HG03521 (cell line): ENCODE measurements around the gene GTPBP10.
"Not testable (repeated sequence)": the region's sequence is repeated elsewhere in the genome, so short reads cannot be mapped to it uniquely, and the experiment has no call there.

Source experiments
- ATAC-seq: cut with Tn5 transposase; IDR thresholded peaks from one replicate; pipeline ENCODE4 v1.9.1; 2021; ENCODE audit warnings: mild to moderate bottlenecking, moderate library complexity; ENCODE audit not compliant: unreplicated experiment

The GTPBP10 gene, protein sequence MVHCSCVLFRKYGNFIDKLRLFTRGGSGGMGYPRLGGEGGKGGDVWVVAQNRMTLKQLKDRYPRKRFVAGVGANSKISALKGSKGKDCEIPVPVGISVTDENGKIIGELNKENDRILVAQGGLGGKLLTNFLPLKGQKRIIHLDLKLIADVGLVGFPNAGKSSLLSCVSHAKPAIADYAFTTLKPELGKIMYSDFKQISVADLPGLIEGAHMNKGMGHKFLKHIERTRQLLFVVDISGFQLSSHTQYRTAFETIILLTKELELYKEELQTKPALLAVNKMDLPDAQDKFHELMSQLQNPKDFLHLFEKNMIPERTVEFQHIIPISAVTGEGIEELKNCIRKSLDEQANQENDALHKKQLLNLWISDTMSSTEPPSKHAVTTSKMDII

DNA sequence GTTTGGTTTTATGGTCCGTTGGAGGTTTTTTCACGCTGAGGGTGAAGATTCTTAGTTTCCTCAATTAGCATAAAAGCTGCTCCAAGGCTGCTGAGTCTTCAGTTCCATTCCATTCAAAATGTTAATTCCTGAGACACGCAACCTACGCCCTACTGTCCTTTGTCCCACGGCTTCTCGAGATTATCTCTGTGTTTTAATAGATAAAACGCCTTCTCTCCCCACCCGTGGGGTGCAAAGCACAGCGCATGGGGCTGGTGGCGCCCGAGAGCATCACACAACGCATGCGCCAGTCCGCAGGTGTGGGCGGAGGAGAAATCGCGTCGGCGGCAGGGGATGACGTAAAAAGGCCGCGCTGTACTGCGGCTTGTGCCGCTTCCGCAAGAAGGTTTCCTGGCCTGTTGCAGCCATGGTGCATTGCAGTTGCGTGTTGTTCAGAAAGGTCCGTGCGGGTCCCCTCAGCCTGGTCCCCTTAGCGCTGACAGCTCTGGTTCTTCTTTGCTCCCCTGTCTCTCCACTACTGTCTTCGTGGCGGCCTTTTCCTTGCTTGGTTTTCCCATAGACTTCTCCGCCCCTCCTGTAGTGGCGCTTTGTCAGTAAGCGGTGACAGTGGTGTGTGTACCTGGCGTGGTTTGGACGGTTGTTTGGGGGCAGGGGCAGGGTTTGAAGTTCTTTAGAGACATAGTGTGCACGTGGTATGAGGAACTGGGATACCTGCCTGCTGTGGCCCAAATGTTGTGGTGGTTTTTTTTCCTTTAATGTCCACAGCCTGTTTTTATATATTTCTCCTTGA, at the start of gene GTPBP10:
TSS of gene GTPBP10 (plus strand) at position 381 of the 790 bp plus-strand sequence. CDS start at position 407, 26 bp downstream.
- peak; percentile 92 for ATAC-seq

DNA sequence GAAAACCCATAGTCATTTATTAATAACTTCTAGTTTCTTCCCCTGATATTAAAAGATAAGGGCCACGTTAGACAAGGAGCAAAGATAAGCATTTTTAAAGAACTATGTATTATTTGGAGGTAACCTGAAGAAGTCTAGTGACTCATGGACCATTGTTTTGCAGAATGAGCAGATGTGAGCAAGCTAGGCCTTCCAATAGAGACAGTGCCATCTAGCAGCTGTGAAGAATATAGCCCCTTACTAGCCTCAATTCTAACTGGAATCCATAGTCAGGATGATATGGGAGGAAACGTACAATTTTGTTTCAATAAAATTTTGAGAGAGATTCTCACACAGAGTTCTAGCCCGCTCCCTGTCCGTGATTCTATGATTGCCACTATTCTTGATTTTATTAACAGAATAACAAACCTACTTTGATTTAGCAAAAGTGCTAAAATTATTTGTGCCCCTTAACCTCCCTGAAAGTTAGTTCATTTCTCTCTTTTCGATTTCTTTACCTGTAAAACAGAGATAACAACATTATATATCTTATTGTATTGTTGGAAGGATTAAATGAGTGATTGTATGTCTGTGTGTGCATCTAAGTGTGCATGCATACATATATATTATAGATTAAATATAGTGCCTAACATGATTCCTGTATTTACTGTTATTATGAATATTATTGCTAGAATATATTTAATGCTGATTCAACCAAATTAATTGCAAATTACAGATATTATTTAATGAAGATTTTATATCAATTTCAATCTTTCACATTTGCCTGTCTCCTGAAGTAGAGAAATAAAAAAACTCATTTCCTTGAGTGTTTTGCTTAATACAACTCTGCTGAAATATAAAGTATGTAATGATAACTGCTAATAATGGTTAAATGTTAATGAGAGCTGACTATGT, 48.1 kb upstream of the GTPBP10 start:
- peak; percentile 80 for ATAC-seq

DNA sequence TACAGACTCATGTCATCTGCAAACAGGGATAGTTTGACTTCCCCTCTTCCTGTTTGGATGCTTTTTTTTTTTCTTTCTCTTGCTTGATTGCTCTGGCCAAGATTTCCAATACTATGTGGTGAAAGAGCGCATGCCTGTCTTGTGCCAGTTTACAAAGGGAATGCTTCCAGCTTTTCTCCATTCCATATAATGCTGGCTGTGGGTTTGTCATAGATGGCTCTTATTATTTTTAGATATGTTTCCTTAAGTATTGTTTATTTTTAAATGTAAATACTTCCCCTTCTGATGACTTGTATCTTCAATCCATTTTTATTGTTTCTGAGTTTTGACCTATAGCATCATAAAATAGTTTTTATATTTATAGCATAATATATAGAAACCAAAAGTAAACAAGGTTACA, 43.3 kb upstream of the GTPBP10 start:
- no peak for ATAC-seq

DNA sequence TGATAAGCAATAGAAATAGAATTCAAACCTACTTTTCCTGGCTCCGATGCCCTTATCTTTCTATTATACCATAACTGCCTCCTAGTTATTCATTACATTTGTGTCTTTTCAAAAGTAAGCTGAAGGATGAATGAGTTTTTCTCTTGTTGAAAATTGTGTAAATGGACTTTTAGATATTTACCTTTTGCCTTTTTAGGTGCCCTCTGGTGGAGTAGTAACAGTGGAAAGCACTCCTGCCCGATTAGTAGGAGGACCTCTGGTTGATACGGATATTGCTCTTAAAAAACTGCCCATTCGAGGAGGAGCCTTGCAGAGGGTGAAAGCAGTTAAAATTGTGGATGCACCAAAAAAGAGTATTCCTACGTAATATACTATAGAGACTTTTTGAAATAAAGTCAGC, 36.6 kb upstream of the GTPBP10 start:
- ATAC-seq = no peak

DNA sequence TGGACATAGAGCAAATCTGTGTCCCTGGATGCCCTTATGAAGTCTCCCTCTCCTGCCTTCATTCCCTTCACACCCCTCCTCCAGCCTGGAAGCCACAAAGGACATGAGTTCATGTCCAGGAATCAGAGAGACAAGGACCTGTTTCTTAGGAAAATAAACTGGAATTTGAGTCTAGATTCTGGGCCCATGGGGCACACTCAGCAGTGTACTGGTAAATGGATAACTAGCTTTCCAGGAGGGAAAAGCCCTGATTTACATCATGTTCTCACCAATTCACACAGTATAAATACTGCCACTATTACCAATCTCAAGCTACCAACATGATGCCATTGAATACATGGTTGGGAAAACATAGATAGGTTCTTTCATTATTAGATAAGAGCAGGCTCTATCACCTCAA, 35.3 kb upstream of the GTPBP10 start:
- no peak for ATAC-seq

DNA sequence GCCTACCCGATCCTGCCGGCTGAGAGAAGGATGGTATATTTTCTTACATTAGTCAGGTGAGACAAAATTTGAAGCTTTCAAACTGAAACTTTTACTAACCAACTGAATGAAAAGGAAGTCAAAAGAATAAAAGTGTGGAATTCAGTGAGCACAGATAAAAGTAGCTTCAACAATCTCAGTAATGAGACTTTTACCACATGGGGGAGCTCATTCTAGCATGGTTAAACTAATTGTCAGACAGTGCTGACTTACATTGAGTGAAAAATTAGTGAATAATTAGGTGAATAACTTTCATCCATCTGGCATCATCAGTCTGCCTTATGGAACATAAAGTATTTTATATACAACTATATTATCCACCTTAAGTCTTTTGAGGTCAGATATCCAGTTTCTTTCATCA, 33.8 kb upstream of the GTPBP10 start:
- ATAC-seq = no peak

DNA sequence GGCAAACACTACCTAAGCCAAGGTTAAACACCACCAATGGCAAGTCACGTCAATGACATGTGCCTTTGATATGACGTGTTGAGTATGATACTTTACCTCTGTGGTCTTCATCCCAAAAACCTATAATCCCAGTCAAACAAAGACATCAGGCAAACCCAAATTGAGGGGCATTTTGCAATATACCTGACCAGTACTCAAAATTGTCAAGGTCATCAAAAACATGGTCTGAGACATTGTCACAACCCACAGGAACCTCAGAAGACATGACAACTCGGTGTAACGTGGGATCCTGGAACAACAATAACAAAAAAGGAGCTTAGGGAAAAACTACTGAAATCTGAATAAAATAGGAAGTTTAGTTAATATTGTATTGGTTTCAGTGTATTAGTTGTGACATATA, 32.6 kb upstream of the GTPBP10 start:
- no peak for ATAC-seq

DNA sequence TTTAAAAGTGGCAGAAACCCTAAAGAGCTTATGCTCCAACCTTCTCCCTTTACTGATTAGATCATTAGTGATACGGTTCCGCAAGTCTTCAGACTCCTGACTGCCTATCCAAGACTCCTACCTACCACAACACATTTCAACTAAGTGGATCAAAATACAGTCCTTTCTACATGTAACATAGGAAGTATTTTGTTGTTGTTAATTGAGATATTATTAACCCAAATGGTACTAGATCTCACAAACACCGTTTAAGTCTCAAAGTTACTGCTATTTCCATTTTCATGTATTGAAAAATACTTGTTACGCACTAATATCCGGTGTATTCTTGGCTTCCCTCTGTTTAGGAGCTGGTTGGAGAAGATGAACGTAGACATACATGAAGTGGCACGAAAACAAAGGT, 26.5 kb upstream of the GTPBP10 start:
- ATAC-seq = no peak

DNA sequence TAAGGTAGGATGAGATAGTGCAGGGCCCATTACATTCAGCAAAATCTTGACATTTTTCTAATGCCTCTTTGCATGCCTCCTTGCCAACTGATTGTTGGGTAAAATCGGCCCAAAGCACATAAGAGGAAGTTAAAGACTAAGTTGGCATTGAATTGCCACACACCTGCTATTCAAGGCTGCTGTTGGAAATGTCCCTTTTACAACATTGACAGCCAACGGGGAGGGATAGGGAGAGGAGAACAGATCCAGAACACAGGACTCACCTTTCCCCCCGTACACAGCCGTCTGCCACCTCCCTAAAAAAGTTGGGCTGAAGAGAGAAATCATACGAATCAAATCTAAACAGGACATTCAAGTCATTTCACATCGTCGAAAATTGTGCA, 26.1 kb upstream of the GTPBP10 start:
- ATAC-seq = no peak

DNA sequence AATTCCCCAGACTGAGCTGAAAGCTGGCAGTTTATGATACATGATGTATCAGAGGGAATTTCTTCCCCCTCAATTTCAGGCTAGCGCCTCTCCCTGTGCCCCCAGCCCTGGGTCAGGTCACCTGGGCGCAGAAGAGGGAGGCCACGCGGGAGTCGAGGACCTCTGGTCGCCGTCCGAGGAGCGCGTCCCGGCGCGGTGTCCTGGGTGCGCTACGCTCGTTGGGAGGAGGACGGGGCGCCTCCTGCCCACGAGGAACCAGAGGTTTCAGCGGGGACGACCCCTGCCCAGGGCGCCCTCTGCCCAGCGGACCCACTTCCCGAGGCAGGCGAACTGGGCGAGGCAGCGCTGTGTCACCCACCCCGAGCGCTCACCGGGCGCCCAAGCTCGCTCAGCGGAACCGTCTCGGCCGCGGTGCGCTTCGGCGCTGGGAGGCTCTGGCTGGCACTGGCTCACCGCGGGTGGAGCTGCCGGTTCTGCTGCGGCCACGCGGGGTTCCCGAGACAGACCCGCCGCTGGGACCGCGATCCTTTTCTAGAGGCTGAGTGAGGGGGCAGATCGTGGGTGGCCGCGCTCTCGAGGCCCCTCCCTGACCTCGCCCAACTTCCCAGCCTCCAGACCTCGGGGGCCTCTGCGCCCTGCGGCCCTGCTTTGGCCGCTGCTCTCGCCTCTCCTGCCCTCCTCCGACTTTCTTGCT, 25.6 kb upstream of the GTPBP10 start, which contains the start of gene FAM237B:
TSS of gene FAM237B (minus strand) at position 504 of the 694 bp plus-strand sequence. CDS start 1,556 bp downstream, outside the sequence.
- no peak for ATAC-seq

DNA sequence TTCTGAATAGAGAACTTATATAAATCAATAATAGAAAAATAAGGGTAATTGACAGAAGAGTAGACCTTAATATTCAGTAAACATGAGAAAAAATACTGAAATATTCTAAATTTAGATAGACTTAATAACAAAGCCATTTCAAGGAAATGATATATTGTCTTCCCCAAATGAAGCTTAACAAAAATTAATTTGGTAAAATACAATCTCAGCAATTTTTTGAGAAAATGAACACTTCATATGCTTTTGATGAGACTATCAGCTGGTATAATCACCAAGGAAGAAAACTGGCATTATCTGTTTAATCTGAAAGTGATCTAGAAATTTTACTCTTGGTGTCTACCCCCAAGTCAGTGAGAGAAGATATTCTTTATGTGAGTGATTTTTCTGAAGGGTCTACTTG, 23.7 kb upstream of the GTPBP10 start:
- ATAC-seq = no peak

DNA sequence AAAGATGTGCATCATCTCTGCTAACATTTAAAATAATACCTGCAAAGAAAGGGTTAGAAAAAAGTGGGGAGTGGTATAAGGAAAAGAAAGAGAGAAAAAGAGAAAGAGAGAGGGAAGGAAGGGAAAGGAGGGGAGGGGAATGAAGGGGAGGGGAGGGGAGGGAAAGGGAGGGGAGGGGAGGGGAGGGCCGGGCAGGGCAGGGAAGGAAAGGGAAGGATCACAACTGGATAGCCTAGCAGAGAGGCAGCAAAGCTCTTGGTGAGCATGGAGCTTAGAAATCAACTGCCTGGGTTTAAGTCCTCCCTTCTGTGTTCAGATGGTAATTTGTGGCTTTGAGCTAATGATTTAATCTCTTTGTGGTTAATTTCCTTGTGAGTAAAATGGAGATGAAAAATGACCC, 20.0 kb upstream of the GTPBP10 start:
- ATAC-seq = no peak

DNA sequence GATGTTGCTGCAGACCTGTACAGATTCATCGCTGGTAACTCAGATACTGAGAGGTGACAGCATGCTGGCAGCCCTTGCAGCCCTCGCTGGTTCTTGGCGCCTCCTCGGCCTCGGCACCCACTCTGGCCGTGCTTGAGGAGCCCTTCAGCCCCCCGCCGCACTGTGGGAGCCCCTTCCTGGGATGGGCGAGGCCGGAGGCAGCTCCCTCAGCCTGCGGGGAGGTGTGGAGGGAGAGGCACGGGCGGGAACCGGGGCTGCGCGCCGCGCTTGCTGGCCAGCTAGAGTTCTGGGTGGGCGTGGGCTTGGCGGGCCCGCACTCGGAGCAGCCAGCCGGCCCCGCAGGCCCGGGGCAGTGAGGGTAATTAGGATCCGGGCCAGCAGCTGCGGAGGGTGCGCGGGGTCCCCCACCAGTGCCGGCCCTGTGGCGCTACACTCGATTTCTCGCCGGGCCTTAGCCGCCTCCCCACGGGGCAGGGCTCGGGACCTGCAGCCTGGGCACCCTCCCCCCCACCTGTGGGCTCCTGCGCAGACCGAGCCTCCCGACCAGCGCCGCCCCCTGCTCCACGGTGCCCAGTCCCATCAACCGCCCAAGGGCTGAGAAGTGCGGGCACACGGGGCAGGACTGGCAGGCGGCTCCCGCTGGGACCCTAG, 12.2 kb upstream of the GTPBP10 start:
- ATAC-seq = no peak

DNA sequence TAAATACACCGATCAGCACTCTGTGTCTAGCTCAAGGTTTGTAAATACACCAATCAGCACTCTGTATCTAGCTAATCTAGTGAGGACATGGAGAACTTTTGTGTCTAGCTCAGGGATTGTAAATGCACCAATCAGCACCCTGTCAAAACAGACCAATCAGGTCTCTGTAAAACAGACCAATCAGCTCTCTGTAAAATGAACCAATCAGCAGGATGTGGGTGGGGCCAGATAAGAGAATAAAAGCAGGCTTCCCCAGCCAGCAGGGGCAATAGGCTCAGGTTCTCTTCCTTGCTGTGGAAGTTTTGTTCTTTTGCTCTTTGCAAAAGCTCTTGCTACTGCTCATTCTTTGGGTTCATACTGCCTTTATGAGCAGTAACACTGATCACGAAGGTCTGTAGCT, 11.6 kb upstream of the GTPBP10 start:
- not testable (repeated sequence) for ATAC-seq

DNA sequence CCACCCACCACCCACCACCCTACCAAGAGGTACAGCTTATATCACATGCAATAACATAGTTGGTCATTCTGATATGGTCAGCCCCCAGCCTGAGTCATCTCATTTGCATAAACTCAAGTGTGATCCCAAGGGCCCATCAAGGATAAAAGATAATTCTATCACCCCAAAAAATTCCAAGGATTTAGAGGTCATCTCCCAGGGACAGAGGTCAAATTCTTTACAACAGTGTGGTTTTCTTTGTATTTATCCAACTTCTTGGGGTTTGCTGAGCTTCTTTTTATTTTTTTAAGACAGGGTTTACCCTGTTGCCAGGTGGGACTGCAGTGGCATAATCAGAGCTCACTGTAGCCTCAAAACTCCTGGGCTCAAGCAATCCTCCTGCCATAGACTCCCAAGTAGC, 9.4 kb upstream of the GTPBP10 start:
- no peak for ATAC-seq

DNA sequence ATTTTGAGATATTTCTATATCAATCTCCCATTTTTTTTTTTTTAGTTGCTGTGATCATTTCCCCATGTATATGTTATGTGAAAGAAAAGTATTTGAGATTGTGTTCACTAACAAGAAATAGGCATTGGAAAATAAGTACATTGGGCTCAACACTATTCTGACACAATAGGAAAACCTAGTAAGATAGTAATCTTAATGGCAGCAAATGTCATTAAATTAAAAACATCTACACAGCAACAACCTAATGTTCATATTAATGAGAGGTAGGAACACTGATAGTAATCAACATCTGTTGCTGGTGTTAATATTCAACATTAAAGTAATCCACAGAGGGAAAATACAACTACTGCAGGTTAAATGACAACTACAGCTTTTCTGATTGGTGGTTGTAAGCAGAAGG, 1.5 kb upstream of the GTPBP10 start:
- no peak for ATAC-seq

DNA sequence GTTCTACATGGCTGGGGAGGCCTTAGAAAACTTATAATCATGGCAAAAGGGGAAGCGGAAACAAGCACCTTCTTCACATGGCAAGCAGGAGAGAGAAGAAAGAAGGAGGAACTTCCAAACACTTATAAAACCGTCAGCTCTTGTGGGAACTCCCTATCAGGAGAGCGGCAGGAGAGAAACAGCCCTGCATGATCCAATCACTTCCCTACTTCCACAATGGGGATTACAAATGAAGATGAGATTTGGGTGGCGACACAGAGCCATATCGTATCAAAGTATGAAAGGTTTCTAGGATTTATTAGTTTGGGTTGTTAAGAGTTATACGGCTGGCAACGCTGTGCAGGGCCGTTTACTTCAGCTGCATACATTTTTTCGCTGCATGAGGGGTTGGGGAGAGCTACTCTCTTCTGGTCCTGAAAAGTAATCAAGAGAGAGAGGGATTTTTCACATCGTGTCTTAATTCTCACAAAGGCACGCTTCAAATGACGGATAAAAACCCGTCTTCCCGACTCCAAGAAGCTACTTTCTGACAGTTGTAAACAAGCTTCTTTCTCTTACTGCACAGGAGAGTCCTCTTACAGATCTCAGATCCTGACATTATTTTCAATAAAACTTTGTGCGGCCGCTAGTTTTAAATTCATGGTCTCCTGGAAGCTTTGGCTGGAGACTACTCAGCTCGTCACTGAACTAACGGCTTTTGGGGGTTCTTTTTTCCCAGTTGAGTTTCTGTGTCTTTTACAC, 751 bp upstream of the GTPBP10 start:
- peak; percentile 9 for ATAC-seq

DNA sequence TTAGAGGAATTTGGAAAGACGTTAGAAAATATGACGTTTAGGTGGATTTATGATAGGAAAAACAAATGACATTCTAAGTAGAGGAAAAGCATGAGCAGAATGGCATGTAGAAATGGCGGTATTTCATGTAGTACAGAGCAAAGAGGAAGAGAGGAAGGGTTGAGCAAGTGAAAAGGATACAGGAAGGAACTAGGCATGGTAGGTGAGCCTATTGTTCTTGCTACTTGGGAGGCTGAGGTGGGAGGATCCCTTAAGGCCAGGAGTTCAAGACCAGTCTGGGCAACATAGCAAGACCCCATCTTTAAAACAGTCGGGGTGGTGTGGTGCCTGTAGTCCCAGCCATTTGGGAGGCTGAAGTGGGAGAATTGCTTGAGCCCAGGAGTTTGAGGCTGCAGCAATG, 1.2 kb downstream of the GTPBP10 start:
- no peak for ATAC-seq

DNA sequence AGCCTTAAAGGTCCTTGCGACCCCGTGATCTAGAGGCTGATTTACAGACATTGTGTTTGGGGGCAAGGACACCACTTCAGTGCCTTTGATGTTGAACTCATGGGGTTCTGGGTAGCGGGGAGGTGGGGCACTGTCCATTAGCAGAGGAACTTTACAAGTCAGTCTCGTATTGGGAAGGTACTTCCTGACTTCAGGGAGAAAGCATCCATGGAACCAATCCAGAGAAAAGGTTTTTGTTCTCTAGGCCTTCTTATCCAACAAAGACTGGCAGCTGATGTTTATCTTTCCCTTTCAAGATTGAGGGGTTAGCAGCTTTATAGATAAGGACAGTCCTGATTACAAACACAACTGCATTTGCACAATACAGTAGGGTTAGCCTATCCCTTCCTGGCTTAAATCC, 2.8 kb downstream of the GTPBP10 start:
- ATAC-seq = no peak
